DMS53 (cell line): Measurements from ENCODE around the gene PGR.
A peak's percentile ranks its signal among the peaks of the same experiment; 100 is the strongest.

Experiments
- DNase-seq: peaks from one replicate; lab custom pipeline; 2025; lab: John Stamatoyannopoulos, UW

PGR gene

GRCh38 chr11:101129203-101129943 is at the start of gene PGR:
Gene PGR (minus strand): TSS chr11:101129813. CDS start chr11:101129070, 743 bp downstream.
- DNase-seq: peak; percentile 74

GRCh38 chr11:101176381-101176780 is 46.8 kb upstream of the PGR start:
- DNase-seq: no peak

GRCh38 chr11:101169944-101170343 is 40.3 kb upstream of the PGR start:
- peak; percentile 82 for DNase-seq

GRCh38 chr11:101166038-101166437 is 36.4 kb upstream of the PGR start:
- no peak for DNase-seq

- DNase-seq: peak; percentile 22
These were observed 28.5 kb upstream of the PGR start for GRCh38 chr11:101158119-101158518.

- peak; percentile 59 for DNase-seq
These were observed 8.8 kb upstream of the PGR start for GRCh38 chr11:101138245-101138930.

GRCh38 chr11:101133190-101133589 is 3.6 kb upstream of the PGR start:
- peak; percentile 11 for DNase-seq

- DNase-seq: peak; percentile 62
These were observed 926 bp downstream of the PGR start for GRCh38 chr11:101128571-101129202.

- DNase-seq: peak; percentile 81
These were observed 1.7 kb downstream of the PGR start for GRCh38 chr11:101127699-101128570.

GRCh38 chr11:101127197-101127698 is 2.4 kb downstream of the PGR start:
- DNase-seq: peak; percentile 69

- peak; percentile 15 for DNase-seq
These were observed 2.9 kb downstream of the PGR start for GRCh38 chr11:101126551-101127196.

GRCh38 chr11:101115671-101116160 is 13.9 kb downstream of the PGR start:
- no peak for DNase-seq

- no peak for DNase-seq
These were observed 16.1 kb downstream of the PGR start for GRCh38 chr11:101113540-101113939.

GRCh38 chr11:101104716-101105115 is 24.9 kb downstream of the PGR start:
- DNase-seq: no peak

GRCh38 chr11:101103433-101103832 is 26.2 kb downstream of the PGR start:
- no peak for DNase-seq

- no peak for DNase-seq
These were observed 29.0 kb downstream of the PGR start for GRCh38 chr11:101100601-101101000.

- DNase-seq: peak; percentile 25
These were observed 33.4 kb downstream of the PGR start for GRCh38 chr11:101096036-101096704.

GRCh38 chr11:101091781-101092180 is 37.8 kb downstream of the PGR start:
- peak; percentile 95 for DNase-seq

GRCh38 chr11:101090679-101091270 is 38.8 kb downstream of the PGR start:
- no peak for DNase-seq

- DNase-seq: peak; percentile 23
These were observed 46.3 kb downstream of the PGR start for GRCh38 chr11:101083335-101083734.
